SK-N-MC (cell line): ENCODE measurements around the gene USB1.

Source experiments
- DNase-seq: peaks from one replicate; pipeline ENCODE4 v3.0.0-alpha.2; 2011; ENCODE audit warnings: low read depth, low spot score
- H3K27ac ChIP-seq: fragments of 200-600 bp; sonication (generic); 2 replicates; pipeline ENCODE4 v1.5.1; 2016; ENCODE audit warnings: mixed run types
- H3K36me3 ChIP-seq: fragments of 200-600 bp; sonication (generic); 2 replicates; pipeline ENCODE4 v1.6.1; 2017; ENCODE audit warnings: antibody characterized with exemption, low read length, mixed read lengths; ENCODE audit not compliant: insufficient read depth
- H3K4me3 ChIP-seq: fragments of 200-600 bp; sonication (generic); 2 replicates; pipeline ENCODE4 v1.5.1; 2016
- H3K9ac ChIP-seq: fragments of 200-600 bp; sonication (generic); 2 replicates; pipeline ENCODE4 v1.8.0; 2017; ENCODE audit warnings: mixed run types, mixed read lengths; ENCODE audit not compliant: insufficient read length
- H3K9me3 ChIP-seq: fragments of 200-600 bp; sonication (generic); 2 replicates; pipeline ENCODE4 v1.6.1; 2017; ENCODE audit warnings: low read depth, mild to moderate bottlenecking, antibody characterized with exemption, low read length, moderate library complexity, mixed read lengths
- EZH2 ChIP-seq: fragments of 200-600 bp; sonication (generic); IDR thresholded peaks from one replicate; pipeline ENCODE4 v1.6.1; 2017; ENCODE audit warnings: antibody characterized with exemption
- FOXP2 ChIP-seq: optimal IDR thresholded peaks from 2 replicates; pipeline ENCODE3; 2011; ENCODE audit warnings: mild to moderate bottlenecking, moderate library complexity; ENCODE audit not compliant: insufficient read depth; ENCODE audit errors: extremely low read length, control extremely low read depth
- POLR2AphosphoS5 ChIP-seq: IDR thresholded peaks from 2 replicates; pipeline ENCODE4 v1.6.1; 2012; ENCODE audit warnings: mild to moderate bottlenecking, low read depth, low read length, borderline replicate concordance

USB1 gene

GRCh38 chr16:57958544-57958943 lies 42.7 kb upstream of the USB1 start:
- no peaks in the 10 kb centered on the region for H3K9me3 ChIP-seq
- H3K27ac ChIP-seq, result no peak overlapping the region
- no peak overlapping the region for H3K9ac ChIP-seq
- H3K4me3 ChIP-seq, result no peak overlapping the region
- no peak for DNase-seq
- TF ChIP-seq EZH2, result no peak
- no peak for TF ChIP-seq POLR2AphosphoS5
- no peak for TF ChIP-seq FOXP2
- H3K36me3 ChIP-seq, result no peaks in the 10 kb centered on the region

GRCh38 chr16:57959121-57959520 lies 42.1 kb upstream of the USB1 start:
- DNase-seq, result no peak
- TF ChIP-seq POLR2AphosphoS5, result no peak
- TF ChIP-seq EZH2, result no peak
- TF ChIP-seq FOXP2, result no peak
- Histone ChIP-seq H3K4me3 (no peak overlapping the region), H3K36me3 (no peaks in the 10 kb centered on the region), H3K9me3 (no peaks in the 10 kb centered on the region), H3K27ac (no peak overlapping the region), H3K9ac (no peak overlapping the region)

GRCh38 chr16:57959804-57960203 lies 41.4 kb upstream of the USB1 start:
- no peaks in the 10 kb centered on the region for H3K36me3 ChIP-seq
- no peaks in the 10 kb centered on the region for H3K9me3 ChIP-seq
- no peak overlapping the region for H3K27ac ChIP-seq
- TF ChIP-seq FOXP2 (no peak), POLR2AphosphoS5 (no peak), EZH2 (no peak)
- H3K4me3 ChIP-seq, result no peak overlapping the region
- H3K9ac ChIP-seq, result no peak overlapping the region
- no peak for DNase-seq

GRCh38 chr16:57960310-57960709 lies 40.9 kb upstream of the USB1 start:
- no peak for TF ChIP-seq POLR2AphosphoS5
- TF ChIP-seq FOXP2, result no peak
- TF ChIP-seq EZH2, result no peak
- Histone ChIP-seq H3K27ac (no peak overlapping the region), H3K36me3 (no peaks in the 10 kb centered on the region), H3K9me3 (no peaks in the 10 kb centered on the region), H3K4me3 (no peak overlapping the region), H3K9ac (no peak overlapping the region)
- DNase-seq, result no peak

GRCh38 chr16:57960826-57961472 lies 40.3 kb upstream of the USB1 start:
- no peak overlapping the region for H3K4me3 ChIP-seq
- no peak for DNase-seq
- no peak overlapping the region for H3K9ac ChIP-seq
- no peaks in the 10 kb centered on the region for H3K36me3 ChIP-seq
- no peak for TF ChIP-seq FOXP2
- no peak for TF ChIP-seq EZH2
- TF ChIP-seq POLR2AphosphoS5, result no peak
- H3K9me3 ChIP-seq, result no peaks in the 10 kb centered on the region
- no peak overlapping the region for H3K27ac ChIP-seq

GRCh38 chr16:57961538-57961937 lies 39.7 kb upstream of the USB1 start:
- Histone ChIP-seq H3K9ac (no peak overlapping the region), H3K36me3 (no peaks in the 10 kb centered on the region), H3K4me3 (no peak overlapping the region), H3K27ac (no peak overlapping the region), H3K9me3 (no peaks in the 10 kb centered on the region)
- DNase-seq, result no peak
- no peak for TF ChIP-seq FOXP2
- TF ChIP-seq POLR2AphosphoS5, result no peak
- no peak for TF ChIP-seq EZH2

- no peak for TF ChIP-seq POLR2AphosphoS5
- no peak for TF ChIP-seq EZH2
- no peak for TF ChIP-seq FOXP2
- Histone ChIP-seq H3K9me3 (no peaks in the 10 kb centered on the region), H3K27ac (no peak overlapping the region), H3K36me3 (no peaks in the 10 kb centered on the region), H3K4me3 (no peak overlapping the region), H3K9ac (no peak overlapping the region)
- DNase-seq, result no peak
Observed at GRCh38 chr16:57962046-57962445, 39.2 kb upstream of the USB1 start.

- H3K9me3 ChIP-seq, result no peaks in the 10 kb centered on the region
- no peak overlapping the region for H3K4me3 ChIP-seq
- no peak for DNase-seq
- H3K27ac ChIP-seq, result no peak overlapping the region
- no peak overlapping the region for H3K9ac ChIP-seq
- no peaks in the 10 kb centered on the region for H3K36me3 ChIP-seq
- no peak for TF ChIP-seq EZH2
- TF ChIP-seq POLR2AphosphoS5, result no peak
- no peak for TF ChIP-seq FOXP2
Observed at GRCh38 chr16:57962756-57963155, 38.5 kb upstream of the USB1 start.

GRCh38 chr16:57964157-57964700 lies 37.0 kb upstream of the USB1 start:
- H3K9me3 ChIP-seq, result no peaks in the 10 kb centered on the region
- H3K27ac ChIP-seq, result no peak overlapping the region
- no peak overlapping the region for H3K4me3 ChIP-seq
- no peak overlapping the region for H3K9ac ChIP-seq
- DNase-seq, result no peak
- no peak for TF ChIP-seq EZH2
- no peak for TF ChIP-seq POLR2AphosphoS5
- TF ChIP-seq FOXP2, result no peak
- no peaks in the 10 kb centered on the region for H3K36me3 ChIP-seq
